ENCODE data around the gene CYGB.

GRCh38 chr17:76510831-76511244 is 26.7 kb downstream of the CYGB start:
- TF ChIP-seq, protein P1, sequence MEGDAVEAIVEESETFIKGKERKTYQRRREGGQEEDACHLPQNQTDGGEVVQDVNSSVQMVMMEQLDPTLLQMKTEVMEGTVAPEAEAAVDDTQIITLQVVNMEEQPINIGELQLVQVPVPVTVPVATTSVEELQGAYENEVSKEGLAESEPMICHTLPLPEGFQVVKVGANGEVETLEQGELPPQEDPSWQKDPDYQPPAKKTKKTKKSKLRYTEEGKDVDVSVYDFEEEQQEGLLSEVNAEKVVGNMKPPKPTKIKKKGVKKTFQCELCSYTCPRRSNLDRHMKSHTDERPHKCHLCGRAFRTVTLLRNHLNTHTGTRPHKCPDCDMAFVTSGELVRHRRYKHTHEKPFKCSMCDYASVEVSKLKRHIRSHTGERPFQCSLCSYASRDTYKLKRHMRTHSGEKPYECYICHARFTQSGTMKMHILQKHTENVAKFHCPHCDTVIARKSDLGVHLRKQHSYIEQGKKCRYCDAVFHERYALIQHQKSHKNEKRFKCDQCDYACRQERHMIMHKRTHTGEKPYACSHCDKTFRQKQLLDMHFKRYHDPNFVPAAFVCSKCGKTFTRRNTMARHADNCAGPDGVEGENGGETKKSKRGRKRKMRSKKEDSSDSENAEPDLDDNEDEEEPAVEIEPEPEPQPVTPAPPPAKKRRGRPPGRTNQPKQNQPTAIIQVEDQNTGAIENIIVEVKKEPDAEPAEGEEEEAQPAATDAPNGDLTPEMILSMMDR (IDR thresholded peaks at IDR 0.05), result no peak
- TF ChIP-seq POLR2A (IDR thresholded peaks at IDR 0.05), result no peak
